ENCODE results near the gene SLC4A2. TPM values are rescaled to one million over a fixed set of nuclear protein-coding genes. Genes with fewer than 3 reads are reported as not detected.

The SLC4A2 gene
- total and polyA plus RNA-seq, 2 of the 8 experiments (the other 6 are each of a cell fraction or from before 2014, with no cell fraction given), result 72.6 to 147 TPM

- TF ChIP-seq CTCF (IDR thresholded peaks at IDR 0.05; ENCODE audit: control extremely low read depth in 1 of 3, insufficient read depth in 1 of 3, low read depth in 1 of 3, low read length in 3 of 3) (peak in 2 of 3 experiments; percentile 99 to 100; a peak in 3 of 4 replicates), SIX5 (IDR thresholded peaks at IDR 0.05; ENCODE audit: low read depth, low read length) (no peak), CBX8 (IDR thresholded peaks at IDR 0.05; ENCODE audit: borderline replicate concordance, low read depth, low read length) (no peak), CHD1 (IDR thresholded peaks at IDR 0.05; ENCODE audit: low read depth, low read length) (no peak), RFX5 (IDR thresholded peaks at IDR 0.05; ENCODE audit: borderline replicate concordance, low read depth, low read length) (no peak), NANOG (IDR thresholded peaks at IDR 0.05; ENCODE audit: insufficient read depth, low read depth, low read length, poor library complexity, severe bottlenecking) (no peak), FOSL1 (IDR thresholded peaks at IDR 0.05; ENCODE audit: insufficient read depth, low read depth, low read length) (no peak), EP300 (IDR thresholded peaks at IDR 0.05; ENCODE audit: borderline replicate concordance in 1 of 2, low read depth in 2 of 2, low read length in 2 of 2) (no peak), SIRT6 (IDR thresholded peaks at IDR 0.05; ENCODE audit: low read length) (no peak), JUND (IDR thresholded peaks at IDR 0.05; ENCODE audit: low read length) (peak; percentile 42; the same call in 1 of the 2 replicates), RBBP5 (IDR thresholded peaks at IDR 0.05; ENCODE audit: borderline replicate concordance, low read depth, low read length) (no peak), SAP30 (IDR thresholded peaks at IDR 0.05; ENCODE audit: insufficient read depth, insufficient replicate concordance, low read length) (no peak), GABPA (IDR thresholded peaks at IDR 0.05; ENCODE audit: borderline replicate concordance, insufficient read depth, low read length) (peak; percentile 47; the same call in 1 of the 2 replicates), TBP (IDR thresholded peaks at IDR 0.05; ENCODE audit: low read depth, low read length) (peak; percentile 50; the same call in 1 of the 2 replicates), CHD2 (IDR thresholded peaks at IDR 0.05; ENCODE audit: low read length) (no peak), ATF2 (IDR thresholded peaks at IDR 0.05; ENCODE audit: low read length) (no peak), BACH1 (IDR thresholded peaks at IDR 0.05; ENCODE audit: low read length) (no peak), KDM5A (IDR thresholded peaks at IDR 0.05; ENCODE audit: low read length) (no peak), JUN (IDR thresholded peaks at IDR 0.05; ENCODE audit: low read depth, low read length) (no peak)
- TF ChIP-seq, protein P1, sequence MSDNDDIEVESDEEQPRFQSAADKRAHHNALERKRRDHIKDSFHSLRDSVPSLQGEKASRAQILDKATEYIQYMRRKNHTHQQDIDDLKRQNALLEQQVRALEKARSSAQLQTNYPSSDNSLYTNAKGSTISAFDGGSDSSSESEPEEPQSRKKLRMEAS (IDR thresholded peaks at IDR 0.05), result peak; percentile 88
These were observed 64.6 kb downstream of the SLC4A2 start (continued) for GRCh38 chr7:151123822-151124464.

Data from H1 (cell line).